Brain microvascular endothelial cell (primary cell): ENCODE measurements around the gene HLA-DOB.
A peak's percentile ranks its signal among the peaks of the same experiment; 100 is the strongest.

Source experiments
- DNase-seq: peaks from one replicate; pipeline ENCODE4 v3.0.0-alpha.2; 2020
- H3K27ac ChIP-seq: fragments of 250-450 bp; sonication (Bioruptor Pico); 2 replicates; pipeline ENCODE4 v1.5.1; 2020; ENCODE audit warnings: mild to moderate bottlenecking, moderate library complexity
- H3K27me3 ChIP-seq: fragments of 250-450 bp; sonication (Bioruptor Pico); replicated peaks from 2 replicates; pipeline ENCODE4 v1.5.1; 2020; ENCODE audit warnings: mild to moderate bottlenecking
- H3K36me3 ChIP-seq: fragments of 250-450 bp; sonication (Bioruptor Pico); replicated peaks from 2 replicates; pipeline ENCODE4 v1.5.1; 2020; ENCODE audit warnings: mild to moderate bottlenecking
- H3K4me3 ChIP-seq: 2 replicates; pipeline ENCODE4 v1.5.1; 2011; ENCODE audit warnings: low read depth, mild to moderate bottlenecking, control low read depth, low read length, moderate library complexity
- in situ Hi-C: cut with HindIII; loops from 2 replicates; pipeline ENCODE4 v1.10.0; 2017; ENCODE audit warnings: low sequenced_read_pairs, low pct_ligation_motif_present
- TF ChIP-seq, protein P1 (sequence below): IDR thresholded peaks from 2 replicates; pipeline ENCODE4 v1.5.1; 2011; ENCODE audit warnings: low read depth, mild to moderate bottlenecking, moderate library complexity, low read length, control low read depth, inconsistent platforms; ENCODE audit errors: missing control alignments

Gene HLA-DOB

DNA sequence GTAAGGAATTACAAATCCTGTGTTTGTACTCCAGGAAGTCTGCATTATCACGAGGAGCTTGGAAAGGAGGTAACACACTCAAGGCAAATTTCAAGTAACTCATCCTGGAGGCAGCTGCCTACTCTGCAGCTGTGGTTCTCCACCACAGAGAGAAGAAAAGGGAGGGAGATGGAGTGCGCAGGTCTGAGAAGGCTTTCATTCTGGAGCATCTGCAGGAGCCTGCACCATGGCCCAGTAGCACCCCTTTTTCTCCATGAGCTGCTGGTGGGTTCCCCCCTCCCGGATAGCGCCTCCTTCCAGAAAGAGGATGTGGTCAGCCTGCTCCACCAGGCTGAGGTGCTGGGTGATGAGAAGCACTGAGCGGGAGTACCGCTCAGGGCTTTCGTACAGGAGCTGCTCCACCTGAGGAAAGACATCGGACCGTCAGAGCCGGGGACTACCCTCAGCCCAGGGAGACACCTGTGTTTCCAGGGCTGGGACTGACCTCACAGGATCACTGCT lies 28.6 kb upstream of the HLA-DOB start:
- TF ChIP-seq, protein P1, sequence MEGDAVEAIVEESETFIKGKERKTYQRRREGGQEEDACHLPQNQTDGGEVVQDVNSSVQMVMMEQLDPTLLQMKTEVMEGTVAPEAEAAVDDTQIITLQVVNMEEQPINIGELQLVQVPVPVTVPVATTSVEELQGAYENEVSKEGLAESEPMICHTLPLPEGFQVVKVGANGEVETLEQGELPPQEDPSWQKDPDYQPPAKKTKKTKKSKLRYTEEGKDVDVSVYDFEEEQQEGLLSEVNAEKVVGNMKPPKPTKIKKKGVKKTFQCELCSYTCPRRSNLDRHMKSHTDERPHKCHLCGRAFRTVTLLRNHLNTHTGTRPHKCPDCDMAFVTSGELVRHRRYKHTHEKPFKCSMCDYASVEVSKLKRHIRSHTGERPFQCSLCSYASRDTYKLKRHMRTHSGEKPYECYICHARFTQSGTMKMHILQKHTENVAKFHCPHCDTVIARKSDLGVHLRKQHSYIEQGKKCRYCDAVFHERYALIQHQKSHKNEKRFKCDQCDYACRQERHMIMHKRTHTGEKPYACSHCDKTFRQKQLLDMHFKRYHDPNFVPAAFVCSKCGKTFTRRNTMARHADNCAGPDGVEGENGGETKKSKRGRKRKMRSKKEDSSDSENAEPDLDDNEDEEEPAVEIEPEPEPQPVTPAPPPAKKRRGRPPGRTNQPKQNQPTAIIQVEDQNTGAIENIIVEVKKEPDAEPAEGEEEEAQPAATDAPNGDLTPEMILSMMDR = no peak
- Histone ChIP-seq H3K27ac (no peak overlapping the region), H3K36me3 (peaks cover 32% of the 10 kb centered on the region), H3K27me3 (no peaks in the 10 kb centered on the region), H3K4me3 (no peak overlapping the region)
- DNase-seq = no peak
- in situ Hi-C loops = no loop called here

DNA sequence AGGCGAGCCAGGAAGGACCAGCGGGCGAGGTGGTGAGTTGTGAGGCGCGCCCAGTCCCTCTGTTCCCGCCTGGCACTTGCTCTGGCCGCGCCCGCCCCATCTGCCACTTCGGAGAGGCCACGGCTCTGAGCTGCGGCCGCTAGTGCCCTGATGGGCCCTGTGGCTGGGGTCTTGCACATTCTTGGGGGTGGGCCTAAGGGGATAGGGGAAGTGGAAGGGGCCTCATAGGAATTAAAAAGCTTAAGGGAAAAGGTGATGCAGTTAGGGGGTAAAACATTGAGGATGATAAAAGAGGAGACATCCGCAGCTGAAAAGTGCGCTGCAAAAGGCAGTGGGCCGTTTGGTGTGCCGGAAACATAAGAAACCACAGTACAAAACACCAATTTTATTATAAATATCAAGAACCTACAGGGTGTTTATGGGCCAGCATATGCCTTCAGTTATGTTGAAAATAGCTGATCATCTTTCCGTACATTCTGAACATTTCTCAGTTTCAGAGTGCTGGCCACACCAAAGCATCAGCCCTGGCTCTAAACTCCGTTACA lies 28.1 kb upstream of the HLA-DOB start:
- TF ChIP-seq, protein P1 = no peak
- DNase-seq = no peak
- Histone ChIP-seq H3K27ac (peak overlapping the region; percentile 79), H3K36me3 (peaks cover 28% of the 10 kb centered on the region), H3K27me3 (no peaks in the 10 kb centered on the region), H3K4me3 (peak overlapping the region; percentile 88)
- in situ Hi-C loops = no loop called here

DNA sequence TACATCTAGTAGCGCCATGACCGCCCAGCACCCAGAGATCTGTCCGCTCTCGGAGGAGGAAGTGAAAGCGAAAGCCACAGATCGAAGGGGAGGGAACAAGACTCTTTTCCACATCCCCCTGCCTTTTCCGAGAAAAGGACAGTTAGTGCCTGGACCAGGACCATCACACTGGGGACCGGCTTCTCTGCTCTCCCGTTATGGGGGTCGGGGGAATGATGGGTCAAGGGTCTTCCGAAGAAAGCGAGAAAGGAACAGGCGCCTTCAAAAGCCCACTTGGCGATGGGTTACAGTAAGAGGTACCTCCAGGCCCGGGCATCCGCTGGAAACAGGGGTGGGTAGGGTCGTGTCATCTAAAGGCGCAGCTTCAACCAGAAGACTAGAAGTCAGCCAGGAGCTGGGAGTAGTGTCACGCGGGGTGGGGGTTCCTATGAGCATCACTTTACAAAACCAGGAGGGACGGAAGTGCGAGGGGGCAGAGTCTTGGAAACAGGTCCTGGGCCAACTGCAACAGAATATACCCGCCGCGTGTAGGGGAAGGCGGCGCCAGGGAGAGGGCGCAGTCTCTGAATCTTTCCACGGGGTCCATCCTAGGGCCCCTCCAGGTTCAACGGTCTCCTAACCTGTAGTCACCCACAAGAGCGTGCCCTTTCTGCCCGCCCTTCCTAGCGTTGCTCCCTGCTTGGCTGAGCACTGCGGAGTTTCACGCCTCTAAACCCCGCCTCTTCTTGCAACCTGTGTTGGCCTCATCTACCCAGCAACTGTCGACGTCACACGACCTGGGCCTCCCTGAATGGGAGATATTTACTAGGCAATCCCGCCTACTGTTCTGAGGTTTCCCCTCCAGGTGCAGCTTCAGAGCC lies 27.4 kb upstream of the HLA-DOB start, which contains the start of gene PSMB8:
Gene PSMB8 (minus strand): TSS at position 69 of the 860 bp plus-strand sequence. CDS start 51 bp downstream, at position 18.
- H3K36me3 ChIP-seq = peaks cover 26% of the 10 kb centered on the region

DNA sequence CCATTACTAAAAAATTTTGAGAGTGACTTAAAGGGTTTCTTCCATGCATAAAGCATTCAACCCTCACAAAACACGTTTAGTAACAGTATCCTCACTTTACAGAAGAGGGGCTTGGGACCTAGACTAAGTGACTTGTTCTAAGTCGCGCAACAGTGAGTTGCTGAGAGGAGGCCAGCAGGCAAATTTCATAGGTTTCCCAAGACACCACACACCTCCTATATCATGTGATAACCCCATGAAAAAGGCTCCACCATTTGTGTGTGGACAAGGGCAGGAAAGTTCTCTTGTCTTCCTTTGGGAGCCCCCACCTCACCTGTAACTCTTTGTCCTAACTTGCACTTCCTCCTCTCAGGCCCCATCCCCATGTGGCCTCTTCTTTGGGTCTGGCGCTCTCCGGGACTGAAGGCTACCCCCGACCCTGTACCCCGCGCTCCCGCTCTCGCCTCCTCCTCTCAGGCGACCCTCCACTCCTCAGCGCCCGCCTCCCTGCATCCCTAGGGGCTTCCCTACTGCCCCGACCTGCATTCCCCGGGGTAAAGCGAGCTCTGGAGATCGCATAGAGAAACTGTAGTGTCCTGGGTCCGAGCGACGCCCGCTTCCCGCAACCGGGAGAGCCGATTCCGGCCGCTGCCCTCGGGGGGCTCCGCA lies 26.7 kb upstream of the HLA-DOB start:
- TF ChIP-seq, protein P1 = no peak
- DNase-seq = no peak
- Histone ChIP-seq H3K4me3 (peak overlapping the region; percentile 88), H3K27me3 (no peaks in the 10 kb centered on the region), H3K27ac (peak overlapping the region; percentile 79), H3K36me3 (peaks cover 22% of the 10 kb centered on the region)
- in situ Hi-C loops = no loop called here

More for the DNA sequence above, 27.4 kb upstream of the HLA-DOB start, which contains the start of gene PSMB8:
- in situ Hi-C loops = no loop called here
- Histone ChIP-seq H3K27ac (peak within 1 kb of the TSS; percentile 79), H3K27me3 (no peaks in the 10 kb centered on the region), H3K4me3 (peak within 1 kb of the TSS; percentile 88)
- TF ChIP-seq, protein P1 = peak; percentile 43
- peak; percentile 93 for DNase-seq

DNA sequence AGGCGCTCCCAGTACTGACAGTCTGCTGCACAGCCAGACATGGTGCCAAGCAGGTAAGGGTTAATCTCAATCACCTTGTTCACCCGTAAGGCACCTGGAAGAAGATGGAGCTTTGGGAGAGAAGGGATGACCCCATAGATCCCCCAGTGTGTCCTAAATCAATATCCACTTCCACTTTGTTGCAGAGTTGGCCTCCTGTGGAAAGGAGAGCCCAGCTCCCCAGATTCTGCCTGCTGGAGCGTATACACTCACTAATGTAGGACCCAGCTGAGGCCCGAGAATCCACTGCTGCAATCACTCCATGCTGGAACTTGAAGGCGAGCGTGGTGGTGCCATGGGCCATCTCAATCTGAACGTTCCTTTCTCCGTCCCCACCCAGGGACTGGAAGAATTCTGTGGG lies 25.9 kb upstream of the HLA-DOB start:
- no peak overlapping the region for H3K4me3 ChIP-seq
- peaks cover 18% of the 10 kb centered on the region for H3K36me3 ChIP-seq
- TF ChIP-seq, protein P1 = no peak
- DNase-seq = no peak
- in situ Hi-C loops = no loop called here
- H3K27me3 ChIP-seq = no peaks in the 10 kb centered on the region
- H3K27ac ChIP-seq = no peak overlapping the region
